Stromal cell of bone marrow (primary cell): ENCODE measurements around the gene EMILIN1.

Source experiments
- DNase-seq: peaks from one replicate; pipeline ENCODE4 v3.0.0-alpha.2; 2012; ENCODE audit warnings: low read depth

Gene EMILIN1

GRCh38 chr2:27078267-27079194 lies at the start of gene EMILIN1:
Gene EMILIN1, plus strand, starts transcription at chr2:27078615. Its CDS starts 451 bp downstream, at chr2:27079066.
- peak; percentile 95 for DNase-seq

- DNase-seq, result no peak
These were observed 49.4 kb upstream of the EMILIN1 start for GRCh38 chr2:27029051-27029450.

- DNase-seq, result peak; percentile 78
These were observed 45.7 kb upstream of the EMILIN1 start, which contains the start of gene TMEM214 for GRCh38 chr2:27032495-27033252. Gene TMEM214, plus strand, starts transcription at chr2:27032965. Its CDS starts 51 bp downstream, at chr2:27033016.

- DNase-seq, result no peak
These were observed 45.1 kb upstream of the EMILIN1 start for GRCh38 chr2:27033253-27033852.

- no peak for DNase-seq
These were observed 40.4 kb upstream of the EMILIN1 start for GRCh38 chr2:27038012-27038411.

- DNase-seq, result no peak
These were observed 39.6 kb upstream of the EMILIN1 start for GRCh38 chr2:27038631-27039339.

- DNase-seq, result no peak
These were observed 39.0 kb upstream of the EMILIN1 start for GRCh38 chr2:27039426-27039825.

- DNase-seq, result no peak
These were observed 38.5 kb upstream of the EMILIN1 start for GRCh38 chr2:27039871-27040270.

- DNase-seq, result no peak
These were observed 38.1 kb upstream of the EMILIN1 start for GRCh38 chr2:27040282-27040681.

GRCh38 chr2:27041752-27042151 lies 36.7 kb upstream of the EMILIN1 start:
- no peak for DNase-seq

GRCh38 chr2:27042159-27042661 lies 36.2 kb upstream of the EMILIN1 start:
- DNase-seq, result no peak

- DNase-seq, result no peak
These were observed 35.3 kb upstream of the EMILIN1 start for GRCh38 chr2:27042985-27043634.

- DNase-seq, result no peak
These were observed 28.8 kb upstream of the EMILIN1 start for GRCh38 chr2:27049422-27050280.

GRCh38 chr2:27050281-27050995 lies 28.0 kb upstream of the EMILIN1 start:
- DNase-seq, result peak; percentile 79

GRCh38 chr2:27050996-27051901 lies 27.2 kb upstream of the EMILIN1 start, which contains the start of gene AGBL5:
Gene AGBL5, plus strand, starts transcription at chr2:27051668. Its CDS starts 1,291 bp downstream, at chr2:27052959.
- DNase-seq, result peak; percentile 81

- no peak for DNase-seq
These were observed 26.3 kb upstream of the EMILIN1 start for GRCh38 chr2:27051902-27052645.

GRCh38 chr2:27053321-27053720 lies 25.1 kb upstream of the EMILIN1 start:
- DNase-seq, result no peak
